Neuron (in vitro differentiated cells): ENCODE data around the gene VAV3.
"Not testable (repeated sequence)": the region's sequence is repeated elsewhere in the genome, so short reads cannot be mapped to it uniquely, and the experiment has no call there.

Source experiments
- H2AFZ ChIP-seq: one replicate; pipeline ENCODE4 v1.6.1; 2013; ENCODE audit warnings: low read depth, mild to moderate bottlenecking, inconsistent platforms, low read length, moderate library complexity
- H3K27me3 ChIP-seq: one replicate; pipeline ENCODE4 v1.6.1; 2013; ENCODE audit warnings: low read length; ENCODE audit not compliant: insufficient read depth
- H3K36me3 ChIP-seq: one replicate; pipeline ENCODE4 v1.6.1; 2013; ENCODE audit warnings: low read length; ENCODE audit not compliant: insufficient read depth
- H3K4me1 ChIP-seq: one replicate; pipeline ENCODE4 v1.6.1; 2013; ENCODE audit warnings: low read length; ENCODE audit not compliant: insufficient read depth
- H3K4me3 ChIP-seq: 2 replicates; pipeline ENCODE4 v1.5.1; 2013; ENCODE audit warnings: mild to moderate bottlenecking, low read length, moderate library complexity
- H3K9me3 ChIP-seq: one replicate; pipeline ENCODE4 v1.6.1; 2013; ENCODE audit warnings: low read length

Gene VAV3

DNA sequence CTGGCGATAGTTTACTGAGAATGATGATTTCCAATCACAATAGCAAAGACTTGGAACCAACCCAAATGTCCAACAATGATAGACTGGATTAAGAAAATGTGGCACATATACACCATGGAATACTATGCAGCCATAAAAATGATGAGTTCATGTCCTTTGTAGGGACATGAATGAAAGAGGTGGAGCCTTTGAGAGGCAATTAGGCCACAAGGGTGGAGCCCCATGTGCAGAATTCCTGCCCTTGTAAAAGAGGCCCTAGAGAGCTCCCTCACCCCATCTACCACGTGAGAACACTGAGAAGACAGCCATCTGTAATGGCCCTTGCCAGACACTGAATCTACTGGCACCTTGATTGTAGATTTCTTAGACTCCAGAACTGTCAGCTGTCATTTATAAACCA is 314.2 kb downstream of the VAV3 start:
- not testable (repeated sequence) for H2AFZ ChIP-seq, H3K36me3 ChIP-seq, H3K27me3 ChIP-seq, H3K4me1 ChIP-seq, H3K9me3 ChIP-seq, H3K4me3 ChIP-seq

DNA sequence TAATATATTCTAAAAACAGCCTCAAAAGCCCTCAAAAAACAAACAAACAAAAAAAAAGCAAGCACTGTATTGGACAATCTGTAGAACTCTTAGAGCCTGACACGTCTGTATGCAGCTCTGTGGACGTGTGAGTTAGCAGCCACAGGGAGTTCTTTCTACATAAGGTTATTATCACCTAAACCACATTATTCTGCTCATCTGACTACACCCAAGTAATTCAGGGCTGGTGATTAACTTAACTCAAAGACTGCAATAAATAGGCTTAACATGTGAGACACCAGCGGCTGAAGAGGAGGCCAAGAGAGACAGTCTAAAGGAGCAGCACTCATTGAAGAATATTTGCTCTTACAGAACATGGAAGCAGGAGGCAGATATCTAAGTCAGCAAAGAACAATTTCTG is 316.0 kb downstream of the VAV3 start:
- Histone ChIP-seq H3K36me3 (no peaks in the 10 kb centered on the region), H3K9me3 (no peaks in the 10 kb centered on the region), H3K4me1 (peaks cover 9% of the 10 kb centered on the region)

DNA sequence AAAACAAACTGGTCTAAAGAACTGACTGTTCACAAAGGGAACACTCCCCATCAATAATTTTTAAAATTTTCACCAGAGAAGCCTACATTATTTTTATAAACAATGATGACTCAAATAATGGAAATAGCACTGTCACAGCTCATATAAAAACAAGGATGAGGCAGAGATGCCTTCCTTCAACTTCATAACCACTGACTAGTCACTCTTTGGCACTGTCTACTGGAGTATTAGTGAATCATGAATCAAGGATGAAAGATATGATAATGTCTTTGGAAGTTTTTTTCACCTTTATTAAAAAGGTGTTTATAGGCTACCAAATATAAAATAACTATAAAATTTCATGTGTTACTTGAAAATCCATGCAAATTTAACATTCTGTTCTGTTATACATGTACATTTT is 316.9 kb downstream of the VAV3 start:
- no peak overlapping the region for H2AFZ ChIP-seq
- no peaks in the 10 kb centered on the region for H3K9me3 ChIP-seq
- H3K27me3 ChIP-seq, result no peaks in the 10 kb centered on the region
- H3K4me1 ChIP-seq, result peaks cover 3% of the 10 kb centered on the region
- H3K36me3 ChIP-seq, result no peaks in the 10 kb centered on the region
- no peak overlapping the region for H3K4me3 ChIP-seq

More for the DNA sequence above, 316.0 kb downstream of the VAV3 start:
- no peaks in the 10 kb centered on the region for H3K27me3 ChIP-seq
- no peak overlapping the region for H3K4me3 ChIP-seq
- no peak overlapping the region for H2AFZ ChIP-seq

DNA sequence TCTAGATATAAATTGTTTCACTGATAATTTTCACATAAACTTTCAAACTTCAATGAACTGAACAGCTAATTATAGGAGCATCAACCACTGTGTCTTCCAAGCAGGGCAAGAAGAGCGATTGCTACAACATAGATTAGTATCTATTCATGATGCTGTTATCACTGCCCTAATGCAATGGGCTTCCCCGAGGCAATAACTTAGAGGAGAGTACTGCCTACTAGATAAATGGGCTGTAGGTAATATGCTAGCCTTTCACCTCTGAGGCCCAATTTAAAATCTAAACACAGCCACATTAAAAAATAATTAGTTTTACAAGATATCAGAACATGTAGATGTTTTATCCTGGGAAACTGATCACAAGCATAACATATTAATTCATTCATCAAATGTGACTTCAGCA is 318.0 kb downstream of the VAV3 start:
- Histone ChIP-seq H3K4me1 (peaks cover 3% of the 10 kb centered on the region), H3K9me3 (no peaks in the 10 kb centered on the region), H2AFZ (no peak overlapping the region), H3K4me3 (no peak overlapping the region), H3K36me3 (no peaks in the 10 kb centered on the region), H3K27me3 (no peaks in the 10 kb centered on the region)

DNA sequence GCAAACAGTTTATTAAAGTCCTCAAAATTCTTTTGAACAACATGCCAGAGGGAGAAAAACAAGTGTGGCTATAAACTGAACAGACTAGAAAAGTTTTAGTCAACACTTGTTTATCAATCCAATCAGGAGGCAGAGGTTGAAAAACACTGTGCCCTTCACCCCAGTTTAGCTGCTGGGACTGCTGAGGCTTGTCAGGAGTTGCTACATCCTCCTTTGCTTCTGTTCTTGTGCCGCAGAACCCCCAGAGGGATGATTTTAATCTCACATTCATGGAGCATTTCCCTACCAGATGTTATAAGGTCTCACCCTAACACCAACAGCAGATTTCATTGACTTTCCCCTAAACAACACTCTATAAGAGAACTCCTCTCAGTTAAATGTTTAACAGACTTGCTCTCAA is 321.2 kb downstream of the VAV3 start:
- Histone ChIP-seq H3K27me3 (no peaks in the 10 kb centered on the region), H3K36me3 (no peaks in the 10 kb centered on the region), H3K4me3 (no peak overlapping the region), H3K9me3 (no peaks in the 10 kb centered on the region), H2AFZ (no peak overlapping the region), H3K4me1 (peaks cover 3% of the 10 kb centered on the region)

DNA sequence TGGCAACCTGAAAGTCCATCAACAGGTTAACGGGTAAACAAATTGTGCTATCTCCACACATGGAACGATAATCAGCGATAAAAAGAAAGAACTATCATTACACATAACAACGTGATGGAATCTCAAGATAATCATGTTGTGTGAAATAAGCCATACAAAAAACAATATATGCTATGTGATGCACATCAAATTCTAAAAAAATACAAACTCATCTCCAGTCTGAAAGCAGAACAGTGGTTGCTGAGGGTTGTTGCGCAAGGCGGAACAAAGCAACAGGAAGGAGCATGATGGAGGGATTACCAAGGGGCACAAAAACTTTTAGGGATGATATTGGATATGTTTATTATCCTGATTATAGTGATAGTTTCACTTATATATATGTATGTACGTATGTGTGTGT is 324.8 kb downstream of the VAV3 start:
- H3K9me3 ChIP-seq, result no peaks in the 10 kb centered on the region
- no peaks in the 10 kb centered on the region for H3K4me1 ChIP-seq
- H3K4me3 ChIP-seq, result no peak overlapping the region
- no peaks in the 10 kb centered on the region for H3K27me3 ChIP-seq
- no peak overlapping the region for H2AFZ ChIP-seq
- H3K36me3 ChIP-seq, result no peaks in the 10 kb centered on the region

DNA sequence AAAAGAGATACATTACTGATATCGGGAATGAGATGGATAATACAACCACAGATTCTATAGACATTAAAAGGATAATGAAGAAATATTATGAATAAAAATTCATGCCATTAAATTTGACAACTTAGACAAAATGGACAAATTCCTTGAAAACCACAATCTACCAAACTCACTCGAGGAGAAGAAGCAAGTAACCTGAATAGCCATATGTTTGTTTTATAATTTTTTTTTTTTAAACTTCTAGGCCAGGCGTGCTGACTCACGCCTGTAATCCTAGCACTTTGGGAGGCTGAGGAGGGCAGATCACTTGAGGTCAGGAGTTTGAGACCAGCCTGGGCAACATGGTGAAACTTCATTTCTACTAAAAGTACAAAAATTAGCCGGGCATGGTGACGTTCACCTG is 327.9 kb downstream of the VAV3 start:
- Histone ChIP-seq H3K4me3 (no peak overlapping the region), H3K36me3 (no peaks in the 10 kb centered on the region), H3K27me3 (no peaks in the 10 kb centered on the region), H3K4me1 (no peaks in the 10 kb centered on the region), H2AFZ (no peak overlapping the region), H3K9me3 (no peaks in the 10 kb centered on the region)

DNA sequence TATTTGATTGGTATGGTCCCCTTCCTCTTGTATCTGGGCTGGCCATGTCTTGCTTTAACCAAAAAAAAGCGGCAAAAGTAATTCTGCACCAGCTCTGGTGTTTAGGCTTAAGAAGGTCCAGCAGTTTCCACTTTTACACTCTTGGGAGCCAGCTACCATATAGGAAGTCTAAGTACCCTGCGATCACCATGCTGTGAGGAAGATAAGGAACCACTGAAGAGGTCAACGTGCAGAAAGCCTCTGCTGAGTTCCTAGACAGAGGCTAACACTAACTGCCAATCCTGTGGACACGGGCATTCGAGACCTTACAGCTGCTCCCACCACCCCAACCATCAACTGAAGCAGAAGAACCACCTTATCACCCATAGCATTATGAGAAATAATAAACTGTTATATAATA is 331.4 kb downstream of the VAV3 start:
- H3K36me3 ChIP-seq, result no peaks in the 10 kb centered on the region
- H3K4me1 ChIP-seq, result no peaks in the 10 kb centered on the region
- H2AFZ ChIP-seq, result no peak overlapping the region
- no peaks in the 10 kb centered on the region for H3K27me3 ChIP-seq
- H3K9me3 ChIP-seq, result no peaks in the 10 kb centered on the region
- no peak overlapping the region for H3K4me3 ChIP-seq

DNA sequence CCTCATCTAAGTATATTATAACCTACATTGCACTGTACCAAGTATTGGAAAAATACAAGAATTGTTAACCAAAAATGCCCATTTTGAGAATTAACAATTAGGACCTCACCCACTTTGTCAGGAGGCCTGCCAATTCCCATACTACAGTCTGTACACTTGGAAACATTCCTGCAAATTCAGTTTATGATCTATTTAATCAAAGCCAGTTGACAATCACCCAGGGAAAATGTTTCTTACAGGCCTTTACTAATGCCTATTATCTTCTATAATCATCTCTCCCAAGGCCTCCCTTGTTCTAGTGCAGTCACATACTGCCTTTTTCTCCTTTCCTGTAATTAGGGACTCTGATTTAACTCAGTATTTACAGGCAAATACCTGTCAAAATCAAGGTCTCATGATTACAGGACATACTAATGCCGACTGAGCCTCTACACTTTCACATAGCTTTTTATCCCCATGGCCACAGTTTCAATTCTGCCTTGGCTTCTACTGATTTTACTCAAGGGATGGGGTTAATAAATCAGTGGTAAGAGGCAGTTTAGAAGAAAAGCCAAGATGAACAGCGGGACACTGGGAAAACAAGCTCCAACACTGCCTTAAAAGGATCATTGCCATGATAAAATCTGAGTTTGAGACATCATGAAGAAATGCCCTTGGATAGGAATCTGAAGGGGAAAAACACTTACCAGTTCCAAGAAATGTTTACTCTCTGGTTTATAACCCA is 338.7 kb downstream of the VAV3 start:
- H3K36me3 ChIP-seq, result no peaks in the 10 kb centered on the region
- no peak overlapping the region for H2AFZ ChIP-seq
- H3K9me3 ChIP-seq, result no peaks in the 10 kb centered on the region
- H3K4me1 ChIP-seq, result no peaks in the 10 kb centered on the region
- no peak overlapping the region for H3K4me3 ChIP-seq
- H3K27me3 ChIP-seq, result no peaks in the 10 kb centered on the region

DNA sequence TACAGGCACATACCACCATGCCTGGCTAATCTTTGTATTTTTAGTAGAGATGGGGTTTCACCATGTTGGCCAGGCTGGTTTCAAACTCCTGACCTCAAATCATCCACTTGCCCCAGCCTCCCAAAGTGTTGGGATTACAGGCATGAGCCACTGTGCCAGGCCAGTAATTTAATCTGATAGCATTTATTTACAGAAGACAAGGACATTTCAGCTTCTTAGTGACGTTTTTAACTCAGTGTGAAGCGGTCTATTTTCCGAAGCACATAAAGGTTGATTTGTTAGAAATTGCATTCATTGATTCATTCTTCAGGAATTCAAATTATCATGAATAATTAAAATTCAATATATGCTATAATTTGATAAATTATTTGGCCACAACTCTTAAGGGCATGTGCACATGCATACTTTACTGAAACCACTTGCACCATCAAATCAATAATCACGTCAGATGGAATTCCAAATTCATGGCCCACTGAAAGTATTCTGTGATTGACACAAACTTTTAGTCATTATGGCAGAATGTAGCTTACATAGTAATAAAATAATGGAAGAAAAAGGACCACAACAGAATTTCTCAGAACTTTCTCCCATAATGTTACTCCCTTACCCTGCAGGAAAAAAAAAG is 339.5 kb downstream of the VAV3 start:
- Histone ChIP-seq H3K4me3 (no peak overlapping the region), H3K27me3 (no peaks in the 10 kb centered on the region), H3K9me3 (no peaks in the 10 kb centered on the region)

DNA sequence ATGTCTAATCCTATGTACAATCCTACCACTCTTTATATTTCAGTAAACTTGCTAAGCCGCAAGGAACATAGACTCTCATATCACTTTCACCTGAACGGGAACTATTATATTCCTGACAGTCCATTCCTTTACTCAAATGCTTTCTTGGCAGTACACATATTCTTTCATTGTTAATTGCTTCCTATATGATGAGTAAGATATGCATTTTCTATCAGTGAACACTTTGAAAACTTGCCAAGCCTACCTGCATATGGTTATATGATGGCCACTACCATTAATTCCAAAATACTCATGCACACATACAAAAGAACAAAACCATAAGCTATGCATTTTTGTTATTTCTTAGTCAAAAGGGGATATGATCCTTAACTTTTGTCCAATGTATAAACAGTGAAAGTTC is 341.5 kb downstream of the VAV3 start:
- H3K4me3 ChIP-seq, result no peak overlapping the region
- no peaks in the 10 kb centered on the region for H3K4me1 ChIP-seq
- H3K27me3 ChIP-seq, result no peaks in the 10 kb centered on the region
- no peaks in the 10 kb centered on the region for H3K9me3 ChIP-seq
- no peak overlapping the region for H2AFZ ChIP-seq
- no peaks in the 10 kb centered on the region for H3K36me3 ChIP-seq

More for the DNA sequence above, 339.5 kb downstream of the VAV3 start:
- H2AFZ ChIP-seq, result no peak overlapping the region
- no peaks in the 10 kb centered on the region for H3K4me1 ChIP-seq
- H3K36me3 ChIP-seq, result no peaks in the 10 kb centered on the region

DNA sequence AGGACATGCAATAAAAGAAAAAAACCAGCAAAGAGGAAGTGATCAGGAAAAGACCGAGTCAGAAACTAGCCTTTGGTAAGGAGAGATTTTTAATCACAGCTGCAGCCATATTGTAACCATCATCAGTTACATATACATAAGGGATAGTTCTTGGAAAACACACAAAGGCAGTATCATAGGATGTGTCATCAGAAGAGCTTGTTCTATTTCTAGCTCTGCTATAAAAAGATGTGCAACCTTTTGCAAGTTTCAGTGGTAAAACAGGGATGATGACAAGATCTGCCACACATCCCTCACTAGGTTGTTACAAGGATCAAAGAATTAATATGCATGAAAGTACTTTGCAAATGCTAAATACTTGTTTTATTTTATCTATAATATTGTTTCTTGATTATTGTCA is 342.0 kb downstream of the VAV3 start:
- H3K9me3 ChIP-seq, result no peaks in the 10 kb centered on the region
- no peak overlapping the region for H2AFZ ChIP-seq
- H3K4me1 ChIP-seq, result no peaks in the 10 kb centered on the region
- no peaks in the 10 kb centered on the region for H3K36me3 ChIP-seq
- no peaks in the 10 kb centered on the region for H3K27me3 ChIP-seq
- no peak overlapping the region for H3K4me3 ChIP-seq

DNA sequence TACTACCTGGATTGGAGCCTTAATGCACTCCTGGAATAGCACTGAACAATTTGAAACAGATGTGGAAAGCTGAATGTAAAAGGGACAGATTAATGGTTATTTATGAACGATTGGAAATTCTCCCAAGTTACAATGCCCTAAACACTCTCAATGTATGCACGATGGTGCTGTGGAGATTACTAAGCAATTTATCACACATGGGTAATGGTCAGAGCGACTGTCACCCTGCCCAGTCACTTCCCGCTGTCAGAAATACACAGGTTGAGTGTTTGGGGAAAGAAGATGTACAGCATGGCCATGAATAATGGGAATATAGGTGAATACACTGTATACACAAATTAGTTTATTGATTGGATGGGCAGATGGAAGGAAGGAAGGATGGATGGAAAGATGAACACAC is 342.4 kb downstream of the VAV3 start:
- Histone ChIP-seq H3K4me3 (no peak overlapping the region), H3K27me3 (no peaks in the 10 kb centered on the region)

DNA sequence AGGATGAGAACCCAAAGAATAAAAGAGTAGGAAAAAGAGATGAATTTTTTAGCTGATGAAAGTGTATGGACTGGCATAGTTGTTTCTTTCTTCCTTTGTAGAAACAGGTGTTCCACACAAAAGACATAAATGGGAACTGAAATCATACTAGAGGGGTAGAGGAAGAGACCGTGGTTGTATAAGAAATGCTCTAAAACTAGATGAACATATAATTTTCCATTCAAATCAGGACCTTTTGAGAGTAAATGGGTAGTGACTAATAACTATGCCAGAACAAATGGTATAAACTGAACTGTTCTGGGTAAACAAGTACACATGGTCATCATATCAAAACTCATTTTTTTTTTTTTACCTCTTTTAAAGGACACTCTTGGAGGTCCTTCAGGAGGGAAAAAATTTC is 344.2 kb downstream of the VAV3 start:
- Histone ChIP-seq H2AFZ (no peak overlapping the region), H3K36me3 (no peaks in the 10 kb centered on the region), H3K4me1 (no peaks in the 10 kb centered on the region), H3K9me3 (no peaks in the 10 kb centered on the region), H3K27me3 (no peaks in the 10 kb centered on the region), H3K4me3 (no peak overlapping the region)

More for the DNA sequence above, 342.4 kb downstream of the VAV3 start:
- Histone ChIP-seq H3K36me3 (no peaks in the 10 kb centered on the region), H3K4me1 (no peaks in the 10 kb centered on the region), H3K9me3 (no peaks in the 10 kb centered on the region), H2AFZ (no peak overlapping the region)
